ENCODE results near the gene LAGE3. TPM values are rescaled to one million over a fixed set of nuclear protein-coding genes. Genes with fewer than 3 reads are reported as not detected.

Gene LAGE3
- total and polyA plus RNA-seq, 8 donors = 14.9 to 24.2 (median 19.5) TPM

- H3K4me3 ChIP-seq = peak overlapping the region; percentile 46 to 84
- intact Hi-C loops (cut with DNase I) = no loop called here
- peaks cover 0 to 70% of the 10 kb centered on the region in 2 donors for H3K36me3 ChIP-seq
- H3K4me1 ChIP-seq = peaks cover 0 to 25% of the 10 kb centered on the region in 2 donors
- peak; percentile 35 for ATAC-seq
- no peak for TF ChIP-seq CTCF (IDR thresholded peaks at IDR 0.05)
- peak in 2 of 4 donors; percentile 30 to 32 for DNase-seq
- no peaks in the 10 kb centered on the region for H3K27me3 ChIP-seq
- H3K27ac ChIP-seq = peak overlapping the region; percentile 75 to 76
- no peaks in the 10 kb centered on the region for H3K9me3 ChIP-seq
Observed at GRCh38 chrX:154436374-154436982, 42.6 kb downstream of the LAGE3 start.

- no peaks in the 10 kb centered on the region for H3K9me3 ChIP-seq
- ATAC-seq (no peak), DNase-seq (no peak)
- no peak overlapping the region for H3K27ac ChIP-seq
- H3K36me3 ChIP-seq = peaks cover 0 to 57% of the 10 kb centered on the region in 2 donors
- intact Hi-C loops (cut with DNase I) = no loop called here
- no peak overlapping the region for H3K4me3 ChIP-seq
- no peak for TF ChIP-seq CTCF (IDR thresholded peaks at IDR 0.05)
- H3K4me1 ChIP-seq = peaks cover 0 to 34% of the 10 kb centered on the region in 2 donors
- H3K27me3 ChIP-seq = no peaks in the 10 kb centered on the region
Observed at GRCh38 chrX:154435171-154435733, 43.8 kb downstream of the LAGE3 start.

- Histone ChIP-seq H3K27me3 (no peaks in the 10 kb centered on the region), H3K4me3 (no peak overlapping the region), H3K27ac (no peak overlapping the region), H3K4me1 (peaks cover 0 to 40% of the 10 kb centered on the region in 2 donors), H3K36me3 (peaks cover 0 to 51% of the 10 kb centered on the region in 2 donors), H3K9me3 (no peaks in the 10 kb centered on the region)
- TF ChIP-seq CTCF (IDR thresholded peaks at IDR 0.05) = no peak
- DNase-seq (no peak), ATAC-seq (no peak)
- intact Hi-C loops (cut with DNase I) = no loop called here
Observed at GRCh38 chrX:154434394-154435168, 44.5 kb downstream of the LAGE3 start.

- H3K4me1 ChIP-seq = peaks cover 0 to 35% of the 10 kb centered on the region in 2 donors
- no peak overlapping the region for H3K27ac ChIP-seq
- DNase-seq (no peak), ATAC-seq (no peak)
- intact Hi-C loops (cut with DNase I) = no loop called here
- TF ChIP-seq CTCF (IDR thresholded peaks at IDR 0.05) = no peak
- H3K9me3 ChIP-seq = no peaks in the 10 kb centered on the region
- H3K36me3 ChIP-seq = peaks cover 0 to 44% of the 10 kb centered on the region in 2 donors
- no peaks in the 10 kb centered on the region for H3K27me3 ChIP-seq
- no peak overlapping the region for H3K4me3 ChIP-seq
Observed at GRCh38 chrX:154433605-154434004, 45.5 kb downstream of the LAGE3 start.

GRCh38 chrX:154432210-154432609 is 46.9 kb downstream of the LAGE3 start:
- ATAC-seq = no peak
- peak overlapping the region in 1 of 2 donors; percentile 80 for H3K27ac ChIP-seq
- no peaks in the 10 kb centered on the region for H3K27me3 ChIP-seq
- intact Hi-C loops (cut with DNase I) = no loop called here
- no peak for DNase-seq
- no peak overlapping the region for H3K4me3 ChIP-seq
- peaks cover 0 to 44% of the 10 kb centered on the region in 2 donors for H3K36me3 ChIP-seq
- H3K9me3 ChIP-seq = no peaks in the 10 kb centered on the region
- H3K4me1 ChIP-seq = peaks cover 0 to 37% of the 10 kb centered on the region in 2 donors
- no peak for TF ChIP-seq CTCF (IDR thresholded peaks at IDR 0.05)
